Measurements from ENCODE around the gene IL16.

GRCh38 chr15:81301815-81302399, 105.2 kb downstream of the IL16 start:
- TF ChIP-seq CTCF (IDR thresholded peaks at IDR 0.05) (no peak), ZFX (IDR thresholded peaks at IDR 0.05; ENCODE audit: borderline replicate concordance) (no peak)

Measured in 22Rv1 (cell line).